ENCODE measurements around the gene AP2S1.
"Not testable (repeated sequence)": the region's sequence is repeated elsewhere in the genome, so short reads cannot be mapped to it uniquely, and the experiment has no call there.

The AP2S1 gene

DNA sequence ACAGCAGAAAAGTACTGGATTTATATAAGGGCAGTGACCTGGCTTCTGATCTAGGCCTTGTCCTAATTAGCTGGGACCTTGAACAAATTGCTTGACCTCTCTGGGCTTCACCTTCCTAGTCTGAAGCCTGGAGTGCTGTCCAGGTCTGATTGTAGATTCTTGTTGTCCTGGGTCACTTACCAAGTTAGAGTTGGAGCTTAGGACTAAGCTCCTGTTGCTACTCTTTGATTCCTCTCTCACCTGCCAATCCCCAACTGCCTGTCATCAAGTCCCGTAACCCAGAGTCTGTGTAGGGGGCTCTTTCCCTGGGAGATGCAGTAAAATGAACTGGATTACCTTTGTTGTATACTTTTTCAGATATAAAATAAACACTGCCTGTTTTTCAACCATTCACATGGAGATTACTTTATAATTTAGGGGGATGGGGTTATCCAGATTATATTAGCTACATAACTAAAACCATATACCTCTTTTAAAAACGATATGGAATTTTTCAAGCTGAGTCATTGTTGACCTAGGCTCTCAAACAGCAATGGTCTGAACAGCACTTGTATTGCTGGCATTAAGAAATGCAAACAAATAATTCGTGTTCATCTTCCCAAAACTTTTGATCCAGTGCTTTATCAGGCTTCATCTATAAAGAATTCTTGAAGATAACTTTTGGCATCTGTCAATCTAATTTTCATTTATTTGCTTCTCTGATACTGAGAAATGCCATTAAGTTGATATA lies 15.9 kb upstream of the AP2S1 start:
- peak; percentile 16 for DNase-seq

DNA sequence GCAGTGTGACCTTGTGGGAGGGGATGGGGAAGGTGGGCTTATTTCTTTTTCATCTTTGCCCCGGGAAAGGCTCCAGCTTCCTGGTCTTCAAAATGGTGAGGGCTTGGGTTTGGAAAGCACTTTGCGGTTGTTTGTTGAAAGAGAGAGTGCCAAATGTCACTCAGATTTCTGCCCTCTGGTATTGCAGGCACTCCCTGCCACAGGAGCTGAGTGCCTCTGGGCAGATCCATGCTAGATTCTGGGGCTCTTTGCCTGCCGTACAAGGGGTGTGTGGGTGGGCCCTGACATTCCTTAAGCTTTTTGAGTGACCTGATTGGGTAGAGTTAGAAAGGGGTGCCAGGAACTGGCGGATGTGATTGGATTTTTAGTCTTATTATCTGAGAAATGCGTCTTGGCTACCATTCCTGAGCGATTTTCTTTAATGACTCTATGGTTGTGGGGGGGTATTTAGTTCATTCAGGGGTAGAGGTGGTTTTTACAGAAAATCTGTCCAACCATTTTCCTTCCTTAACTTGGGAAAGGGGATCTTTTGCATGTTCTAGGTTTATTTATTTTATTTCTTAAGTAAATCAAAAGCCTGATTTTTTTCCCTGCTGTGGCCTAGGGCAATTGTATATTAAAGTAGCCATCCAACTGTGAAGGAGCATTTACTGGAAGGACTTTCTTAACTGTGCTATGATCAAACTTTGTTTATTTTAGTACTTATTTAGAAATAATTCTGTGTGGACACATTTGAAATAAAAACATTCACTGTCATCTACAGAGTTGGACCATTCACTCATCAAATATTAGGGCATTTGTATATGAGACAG lies 13.4 kb upstream of the AP2S1 start:
- DNase-seq, result peak; percentile 75

DNA sequence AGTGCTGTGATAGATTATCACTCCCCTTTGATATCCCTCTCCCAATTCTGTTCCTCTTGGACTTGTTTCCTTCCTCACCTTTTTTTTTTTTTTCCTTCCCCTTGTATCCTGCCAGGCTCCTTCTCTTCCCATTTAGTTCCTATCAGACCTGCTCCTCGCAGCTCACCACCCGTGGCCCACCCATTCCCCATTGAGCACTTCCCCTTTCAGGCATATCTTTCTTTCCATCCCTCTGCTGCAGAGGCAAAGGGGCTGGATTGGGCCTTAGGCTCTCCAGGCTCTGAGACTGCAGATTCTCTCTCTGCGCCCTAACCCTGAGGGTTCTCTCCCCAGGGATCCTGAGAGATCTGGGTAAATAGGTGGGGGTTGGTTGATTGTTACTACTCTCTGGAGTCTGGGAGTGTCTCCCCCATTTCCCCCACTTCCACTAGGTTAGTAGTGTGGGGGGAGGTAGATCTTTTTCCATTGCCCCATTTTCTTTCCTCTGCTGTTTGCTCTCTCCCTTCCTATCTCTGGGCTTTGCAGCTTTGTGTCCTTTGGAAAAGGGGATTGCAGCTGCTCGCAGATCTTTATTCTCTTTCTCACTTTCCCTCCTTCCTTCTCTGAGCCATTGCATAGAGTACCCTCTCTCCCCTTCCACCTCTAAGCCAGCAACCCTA lies 12.5 kb upstream of the AP2S1 start:
- DNase-seq, result no peak

DNA sequence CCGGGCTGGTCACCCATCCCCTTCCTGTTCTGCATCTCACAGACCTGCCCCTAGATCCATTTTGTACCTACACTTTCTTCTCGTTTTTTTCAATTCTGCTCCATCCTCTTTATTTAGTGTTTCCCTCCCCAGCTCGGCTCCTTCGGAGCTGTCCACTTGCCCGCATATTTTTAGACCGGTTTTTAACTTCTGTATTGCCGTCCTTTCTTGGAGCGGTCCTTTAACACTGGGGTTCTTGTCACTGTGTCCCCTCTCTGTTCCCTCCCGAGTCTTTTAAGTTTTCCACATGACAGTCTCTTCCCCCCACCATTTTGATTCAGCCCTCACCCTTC lies 11.8 kb upstream of the AP2S1 start:
- no peak for DNase-seq

DNA sequence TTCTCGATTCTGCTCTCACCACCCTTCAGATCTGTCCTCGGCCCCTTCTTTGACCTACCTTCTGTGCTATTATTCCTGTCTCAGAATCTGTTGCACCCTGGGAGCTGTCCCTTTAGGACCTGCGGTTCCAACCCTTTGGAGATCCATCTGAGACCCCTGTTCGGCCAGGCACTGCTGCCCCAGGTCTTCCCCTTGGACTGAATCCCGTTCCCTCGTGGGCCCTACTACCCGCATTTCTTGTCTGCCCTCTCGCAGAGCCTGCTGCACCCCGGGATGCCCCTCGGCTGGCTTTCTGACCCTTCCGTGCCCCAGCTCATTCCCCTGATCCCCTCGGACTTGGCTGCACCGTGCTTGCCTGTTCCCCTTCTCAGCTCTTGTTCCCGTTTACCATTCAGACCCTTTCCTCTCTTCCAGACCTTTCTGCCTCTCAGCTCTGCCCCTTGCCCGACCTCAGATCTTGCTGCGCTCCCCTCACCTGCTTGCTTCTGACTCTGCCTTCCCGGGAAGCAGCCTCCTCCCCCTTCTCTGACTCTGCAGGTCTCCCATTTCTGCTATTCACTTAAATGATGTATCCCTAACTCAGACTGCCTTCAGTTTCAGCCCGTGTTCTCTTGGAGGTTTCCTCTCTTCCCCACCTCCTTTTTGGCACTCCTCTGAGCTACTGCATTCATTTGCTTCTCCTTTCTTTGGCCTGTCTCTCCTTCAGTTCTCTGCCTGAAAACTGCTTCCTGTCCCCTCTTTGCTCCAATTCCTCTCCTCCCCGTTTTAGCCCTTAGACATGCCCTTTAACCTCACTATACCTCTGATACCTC lies 11.3 kb upstream of the AP2S1 start:
- DNase-seq, result peak; percentile 24

DNA sequence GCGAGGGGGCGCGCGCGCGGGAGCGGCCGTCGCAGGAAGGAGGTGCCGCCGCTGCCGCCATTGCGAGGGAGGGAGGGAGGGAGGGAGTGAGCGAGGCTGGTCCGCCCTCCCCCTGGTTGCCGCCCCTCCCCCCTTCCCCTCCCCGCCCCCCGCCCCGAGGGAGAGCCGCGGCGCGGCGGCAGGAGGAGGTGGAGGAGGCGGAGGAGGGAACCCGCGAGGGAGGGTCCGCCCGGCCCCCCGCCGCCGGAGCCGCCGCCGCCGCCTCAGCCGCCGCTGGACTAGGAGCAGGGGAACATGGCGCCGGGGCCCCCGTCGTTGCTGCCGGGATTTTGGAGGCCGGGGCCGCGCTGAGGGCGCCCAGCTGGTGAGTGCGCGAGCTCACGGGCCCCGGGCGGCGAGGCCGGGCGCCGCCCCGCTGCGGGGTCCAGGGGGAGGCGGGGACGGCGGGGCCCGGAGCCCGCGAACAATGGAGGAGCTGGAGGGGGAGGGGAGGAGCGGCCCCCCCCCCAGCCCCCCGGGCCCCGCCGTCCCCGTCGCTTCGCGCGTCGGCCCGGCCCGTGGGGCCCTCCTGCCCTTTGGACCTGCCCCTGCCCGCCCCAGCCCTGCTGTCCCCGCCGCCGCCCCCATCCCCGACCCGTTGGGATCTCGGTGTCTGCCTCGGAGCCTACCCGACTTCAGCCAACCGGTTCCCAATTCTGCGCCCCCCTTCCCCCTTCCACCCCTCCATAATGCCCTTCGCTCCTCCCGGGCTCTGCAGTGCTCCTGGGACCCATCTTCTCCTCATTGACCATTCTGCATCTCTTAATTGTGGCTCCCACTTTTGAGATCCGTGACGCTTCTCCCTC lies 10.4 kb upstream of the AP2S1 start, which contains the start of gene ARHGAP35:
TSS of gene ARHGAP35 (plus strand) at position 152 of the 845 bp plus-strand sequence. CDS start 57,679 bp downstream, outside the sequence.
- DNase-seq, result no peak

DNA sequence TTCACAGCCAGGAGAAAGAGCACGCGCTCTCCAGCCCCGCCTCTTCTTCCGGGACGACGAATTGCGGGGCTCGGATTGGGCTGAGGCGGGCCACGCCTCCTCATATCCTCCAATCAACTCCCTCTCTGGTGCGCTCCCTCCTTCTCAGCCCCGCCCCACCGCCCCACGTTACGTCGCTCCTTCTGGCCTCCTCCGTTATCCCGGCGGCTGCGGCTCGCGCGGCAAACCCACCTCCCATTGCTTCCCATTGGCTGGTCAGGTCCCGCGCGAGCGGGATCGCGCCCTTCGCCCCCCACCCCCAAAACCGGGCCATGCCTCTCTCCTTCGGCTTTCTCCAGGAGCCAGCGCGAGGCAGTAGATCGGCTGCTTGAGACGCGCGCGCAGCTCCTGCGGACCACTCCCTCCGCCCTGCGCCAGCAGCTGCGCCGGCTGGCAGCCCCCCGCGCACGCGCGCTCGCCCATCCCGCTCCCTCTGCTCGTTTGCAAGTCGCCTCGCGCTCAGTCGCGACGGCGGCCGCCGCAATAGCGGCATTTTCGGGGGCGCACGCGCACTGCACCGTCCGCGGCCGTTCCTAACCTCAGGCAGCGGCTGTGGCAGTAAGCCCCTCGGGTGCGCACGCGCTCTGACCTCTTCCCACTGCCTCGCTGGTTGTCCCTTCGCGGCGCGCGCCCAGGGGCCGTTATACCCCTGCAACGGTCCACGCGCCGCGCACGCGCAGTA lies 9.6 kb upstream of the AP2S1 start:
- peak; percentile 94 for DNase-seq

DNA sequence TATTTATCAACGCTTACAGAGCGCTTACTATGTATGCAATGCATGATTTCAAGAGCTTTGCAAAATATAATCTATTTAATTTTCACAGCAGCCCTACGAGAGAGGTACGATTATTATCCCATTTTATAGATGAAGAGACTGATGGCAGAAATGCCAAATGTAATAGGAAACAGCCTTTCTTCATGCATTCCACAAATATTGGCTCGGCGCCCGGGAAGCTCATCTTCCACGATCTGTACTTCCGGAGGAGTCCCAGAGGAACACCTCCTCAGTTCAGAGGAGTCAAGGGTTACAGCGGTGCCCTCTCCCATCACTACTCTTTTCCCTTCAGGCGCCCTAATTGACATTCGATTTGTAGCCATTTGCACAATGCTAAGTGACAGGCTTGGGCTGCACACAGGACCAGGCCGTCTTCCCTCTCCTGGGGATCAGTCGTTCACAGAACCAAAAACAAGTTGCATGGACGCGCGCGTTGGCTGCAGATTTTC lies 9.0 kb upstream of the AP2S1 start:
- peak; percentile 89 for DNase-seq

DNA sequence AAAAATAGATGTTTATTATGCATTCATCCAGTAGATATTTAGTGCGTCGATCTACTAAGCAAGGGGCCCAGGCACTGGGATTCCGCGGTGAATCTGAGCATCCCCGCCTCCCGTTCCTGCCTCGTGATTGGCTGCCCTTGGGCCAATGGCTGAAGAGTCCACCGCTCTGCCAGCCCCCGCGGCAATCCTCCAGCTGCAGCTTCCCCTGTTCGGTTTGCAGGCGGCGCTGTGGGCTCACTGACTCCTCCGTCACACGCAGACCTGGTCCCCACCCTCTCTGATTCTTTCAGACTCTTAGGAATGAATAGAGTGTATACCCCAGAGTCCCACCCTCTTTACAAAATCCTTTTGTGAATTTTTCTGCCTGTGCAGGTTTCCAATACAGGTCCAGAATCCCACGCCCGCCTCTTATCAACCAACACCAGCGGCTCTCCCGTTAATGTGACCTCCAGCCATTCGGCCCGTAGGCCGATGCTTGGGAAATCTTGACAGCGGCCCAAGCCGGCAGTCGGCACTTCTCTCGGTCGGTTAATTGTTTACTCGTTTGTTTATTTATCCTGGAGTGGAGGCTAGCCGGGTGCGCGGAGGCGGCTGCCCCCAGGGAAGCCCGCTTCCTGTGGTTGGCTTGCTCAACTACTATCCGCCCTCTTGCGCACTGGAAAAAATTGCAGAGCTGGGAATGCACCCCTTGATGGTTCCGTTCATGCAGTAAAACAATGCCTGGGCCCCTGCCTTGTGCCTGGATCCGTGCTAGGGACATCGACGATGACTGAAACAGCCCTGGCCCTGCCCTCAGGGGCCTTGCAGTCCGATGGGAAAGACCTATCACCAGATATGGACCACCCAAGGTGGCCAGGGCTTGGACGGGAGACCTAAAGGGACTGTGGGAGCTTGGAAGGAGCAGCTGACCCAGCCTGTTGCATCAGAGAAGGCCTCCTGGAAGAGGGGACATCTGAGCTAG lies 5.7 kb upstream of the AP2S1 start:
- DNase-seq, result peak; percentile 83

DNA sequence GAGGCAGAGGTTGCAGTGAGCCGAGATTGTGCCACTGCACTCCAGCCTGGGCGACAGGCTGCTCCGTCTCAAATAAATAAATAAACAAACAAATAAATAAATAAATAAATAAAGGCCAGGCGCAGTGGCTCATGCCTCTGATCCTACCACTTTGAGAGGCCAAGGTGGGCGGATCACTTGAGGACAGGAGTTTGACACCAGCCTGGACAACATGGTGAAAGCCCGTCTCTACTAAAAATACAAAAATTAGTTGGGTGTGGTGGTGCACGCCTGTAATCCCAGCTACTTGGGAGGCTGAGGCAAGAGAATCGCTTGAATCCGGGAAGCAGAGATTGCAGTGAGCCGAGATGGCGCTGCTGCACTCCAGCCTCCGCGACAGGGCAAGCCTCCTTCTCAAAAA lies 4.1 kb upstream of the AP2S1 start:
- not testable (repeated sequence) for DNase-seq

DNA sequence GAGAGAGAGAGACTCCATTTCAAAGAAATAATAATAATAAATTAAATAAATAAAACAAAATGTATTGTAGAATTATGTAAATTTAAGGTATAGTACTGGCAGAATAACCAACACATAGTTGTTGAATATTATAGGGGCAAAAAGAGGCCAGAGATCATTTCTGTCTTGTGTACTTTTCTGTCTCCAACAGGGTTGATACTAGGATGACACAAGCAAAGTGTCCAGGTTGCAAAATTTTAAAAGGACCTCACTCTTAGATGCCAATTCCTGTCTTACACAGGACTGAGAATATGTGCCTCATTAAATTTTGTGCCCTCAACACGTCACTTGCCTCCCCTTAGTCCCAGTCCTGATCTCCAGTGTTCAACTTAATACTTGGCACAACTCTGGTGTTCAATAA lies 2.2 kb upstream of the AP2S1 start:
- DNase-seq, result no peak

DNA sequence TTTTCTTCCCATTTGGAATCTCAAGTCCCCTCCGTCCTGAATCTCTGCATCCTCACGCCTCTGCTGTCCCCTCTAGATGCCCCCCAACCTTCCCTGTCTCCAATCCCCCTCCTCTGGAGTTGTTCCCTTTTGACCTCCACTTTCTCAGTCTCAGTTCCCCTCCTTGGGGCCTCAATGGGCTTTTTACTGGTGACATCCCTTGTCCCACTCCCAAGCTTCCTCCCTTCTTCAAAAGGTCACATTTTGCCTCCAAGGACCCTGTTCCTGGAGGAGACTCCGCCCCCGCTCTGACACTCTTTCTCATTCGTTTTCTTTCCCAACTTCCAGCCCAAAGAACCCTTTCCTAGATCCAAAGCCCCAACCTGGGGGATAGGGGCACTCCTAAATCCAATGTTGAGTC lies 1.0 kb downstream of the AP2S1 start:
- no peak for DNase-seq

DNA sequence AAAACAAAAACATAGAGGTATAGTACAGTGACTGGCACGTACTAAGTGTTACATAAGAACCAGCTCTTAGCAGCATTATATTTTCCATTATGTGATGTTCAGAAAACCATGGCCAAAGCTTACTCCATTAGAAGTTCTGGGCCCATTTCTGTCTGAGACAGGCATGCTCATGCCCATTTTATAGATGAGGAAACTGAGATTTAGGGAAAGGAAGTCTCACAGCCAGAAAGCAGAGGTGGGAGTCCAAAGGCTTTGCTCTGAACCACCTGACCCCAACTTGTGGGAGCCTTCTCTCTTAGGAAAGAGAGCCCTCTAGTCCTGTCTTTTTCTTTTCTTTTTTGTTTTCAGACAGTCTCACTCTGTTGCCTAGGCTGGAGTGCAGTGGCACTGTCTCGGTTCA lies 2.3 kb downstream of the AP2S1 start:
- no peak for DNase-seq

DNA sequence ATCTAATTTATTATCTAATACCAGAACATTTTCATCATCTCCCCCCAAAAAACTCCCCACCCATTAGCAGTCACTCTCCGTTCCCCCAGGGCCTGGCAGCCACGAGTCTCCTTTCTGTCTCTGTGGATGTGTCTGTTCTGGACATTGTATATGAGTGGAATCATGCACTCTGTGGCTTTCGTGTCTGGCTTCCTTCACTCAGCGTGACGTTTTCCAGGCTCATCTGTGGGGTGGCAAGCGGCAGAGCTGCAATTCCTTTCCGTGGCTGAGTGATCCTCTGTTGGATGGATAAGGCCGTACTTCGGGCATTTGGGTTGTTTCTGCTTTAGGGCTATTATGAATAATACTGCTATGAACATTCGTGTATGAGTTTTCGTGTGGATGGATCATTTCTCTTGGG lies 3.1 kb downstream of the AP2S1 start:
- no peak for DNase-seq

DNA sequence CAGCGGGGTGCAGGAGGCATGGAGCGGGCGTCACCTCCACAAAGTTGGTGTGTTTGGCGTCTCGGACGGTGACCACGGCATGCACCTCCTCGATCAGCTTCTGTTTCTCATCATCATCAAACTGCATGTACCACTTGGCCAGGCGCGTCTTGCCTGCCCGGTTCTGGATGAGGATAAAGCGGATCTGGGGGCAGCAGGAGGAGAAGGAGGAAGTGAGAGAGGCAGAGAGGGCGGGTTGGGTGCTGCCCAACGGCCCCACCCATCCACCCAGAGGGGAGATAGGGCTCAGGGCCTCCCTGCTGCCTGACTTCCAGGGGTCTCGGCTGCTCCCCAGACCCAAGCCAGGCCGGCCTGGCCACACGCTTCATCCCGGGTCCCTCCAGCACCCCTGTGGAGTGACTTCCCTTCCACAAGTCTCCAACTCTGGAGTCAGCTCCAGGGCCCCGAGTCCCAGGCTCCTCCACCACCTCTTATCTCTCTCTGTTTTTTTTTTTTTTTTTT lies 4.6 kb downstream of the AP2S1 start:
- no peak for DNase-seq

DNA sequence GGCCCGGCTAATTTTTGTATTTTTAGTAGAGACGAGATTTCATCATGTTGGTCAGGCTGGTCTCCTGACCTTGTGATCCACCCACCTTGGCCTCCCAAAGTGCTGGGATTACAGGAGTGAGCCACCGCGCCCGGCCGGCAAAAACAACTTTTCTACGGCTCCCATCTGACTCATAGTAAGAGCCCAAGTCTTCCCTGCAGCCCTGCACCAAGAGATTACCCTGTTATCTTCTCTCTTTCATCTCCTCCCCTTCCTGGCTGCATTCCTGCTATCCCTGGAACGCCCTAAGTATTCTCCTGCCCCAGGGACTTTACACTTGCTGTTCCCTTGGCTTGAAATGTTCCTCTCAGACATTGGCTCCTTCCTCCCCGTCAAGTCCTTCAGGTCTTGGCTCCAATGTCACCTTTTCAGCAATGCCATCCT lies 6.6 kb downstream of the AP2S1 start:
- no peak for DNase-seq

DNA sequence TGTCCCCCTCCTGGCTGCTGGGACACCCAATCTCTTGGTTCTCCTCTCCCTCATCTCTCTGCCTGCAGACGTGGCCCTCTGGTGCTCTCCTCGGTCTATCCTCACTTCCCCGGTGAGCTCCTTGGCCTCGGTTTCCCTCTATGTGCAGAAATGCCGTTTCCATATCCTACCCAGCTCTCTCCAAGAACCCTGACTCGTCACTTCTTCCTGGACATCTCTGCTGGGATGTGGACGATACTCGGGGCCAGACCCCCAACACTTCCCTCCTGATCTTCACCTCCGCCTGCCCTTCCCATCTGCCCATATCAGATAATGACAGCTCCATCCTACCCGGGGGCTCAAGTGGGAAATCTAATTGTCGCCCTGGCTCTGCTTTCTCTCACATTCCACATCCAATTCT lies 7.9 kb downstream of the AP2S1 start:
- DNase-seq, result no peak

DNA sequence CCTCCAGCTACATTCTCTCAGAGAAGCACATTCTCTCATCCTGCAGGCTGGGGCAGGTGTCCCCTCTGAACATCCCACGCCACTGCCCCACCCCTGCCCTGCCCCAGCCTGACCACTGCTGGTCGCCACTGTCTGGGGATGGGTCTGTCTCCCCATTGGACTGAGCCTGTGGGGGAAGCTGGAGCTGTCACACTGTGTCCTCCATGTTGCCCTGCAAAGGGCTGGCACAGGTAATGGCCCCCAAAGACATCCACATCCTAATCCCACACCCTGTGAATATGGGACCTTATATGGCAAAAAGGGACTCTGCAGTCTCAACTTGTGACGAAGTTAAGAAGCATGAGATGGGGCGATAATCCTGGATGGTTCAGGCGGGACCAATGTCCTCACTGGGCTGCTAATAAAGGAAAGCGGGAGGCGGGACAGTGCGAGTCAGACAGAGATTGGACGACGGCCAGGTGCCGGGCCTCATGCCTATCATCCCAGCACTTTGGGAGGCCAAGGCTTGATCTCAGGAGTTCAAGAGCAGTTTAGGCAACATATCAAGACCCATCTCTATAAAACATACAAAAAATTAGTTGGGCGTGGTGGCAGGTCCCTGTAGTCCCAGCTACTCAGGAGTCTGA lies 9.1 kb downstream of the AP2S1 start:
- no peak for DNase-seq

DNA sequence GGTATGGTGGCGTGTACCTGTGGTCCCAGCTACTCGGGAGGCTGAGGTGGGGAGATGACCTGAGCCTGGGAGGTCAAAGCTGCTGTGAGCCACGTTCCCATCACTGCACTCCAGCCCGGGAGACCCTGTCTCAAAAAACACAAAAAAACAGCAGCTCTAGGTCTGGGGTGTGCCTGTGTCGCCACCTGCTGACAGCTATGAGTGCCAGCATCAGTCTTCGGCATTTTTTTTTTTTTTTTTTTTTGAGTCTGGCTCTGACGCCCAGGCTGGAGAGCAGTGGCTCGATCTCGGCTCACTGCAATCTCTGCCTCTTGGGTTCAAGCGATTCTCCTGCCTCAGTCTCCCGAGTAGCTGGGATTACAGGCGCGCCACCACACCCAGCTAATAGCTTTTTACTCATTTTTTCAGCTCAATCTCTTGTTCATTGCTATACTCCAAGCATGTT lies 10.1 kb downstream of the AP2S1 start:
- peak; percentile 38 for DNase-seq
